Stimulated activated memory B cell treated with anti-CD40 and anti-IgM and Interleukin-4, amounts not matched to agents 10 μg/mL and 1 μg/mL and 100 μg/mL, for 72 hours (primary cell): Measurements from ENCODE around the gene KCNK10.

ENCODE experiments used
- ATAC-seq: fragments of 150-1000 bp; cut with Tn5 transposase; 2 replicates; pipeline ENCODE4 v1.10.0; 2021
- H3K27ac Mint-ChIP-seq: one replicate; pipeline ENCODE4 v1.8.0; 2022; ENCODE audit warnings: mild to moderate bottlenecking, mixed read lengths
- H3K27me3 Mint-ChIP-seq: one replicate; pipeline ENCODE4 v1.8.0; 2022; ENCODE audit warnings: mixed read lengths
- H3K36me3 Mint-ChIP-seq: one replicate; pipeline ENCODE4 v1.8.0; 2022; ENCODE audit warnings: mixed read lengths
- H3K4me1 Mint-ChIP-seq: one replicate; pipeline ENCODE4 v1.8.0; 2022; ENCODE audit warnings: mixed read lengths
- H3K4me3 Mint-ChIP-seq: one replicate; pipeline ENCODE4 v1.8.0; 2022; ENCODE audit warnings: mild to moderate bottlenecking, moderate library complexity, mixed read lengths
- H3K9me3 Mint-ChIP-seq: one replicate; pipeline ENCODE4 v1.8.0; 2022; ENCODE audit warnings: mixed read lengths

Gene KCNK10

GRCh38 chr14:88168025-88168424 lies 155.0 kb downstream of the KCNK10 start:
- no peak for ATAC-seq
- Mint-ChIP-seq H3K4me1 (peaks cover 10% of the 10 kb centered on the region), H3K27ac (no peak overlapping the region)

GRCh38 chr14:88166616-88167015 lies 156.5 kb downstream of the KCNK10 start:
- Mint-ChIP-seq H3K27ac (no peak overlapping the region), H3K9me3 (no peaks in the 10 kb centered on the region), H3K36me3 (no peaks in the 10 kb centered on the region), H3K4me1 (peaks cover 10% of the 10 kb centered on the region), H3K27me3 (peaks cover 45% of the 10 kb centered on the region), H3K4me3 (no peak overlapping the region)
- no peak for ATAC-seq

More at GRCh38 chr14:88168025-88168424, 155.0 kb downstream of the KCNK10 start:
- Mint-ChIP-seq H3K36me3 (no peaks in the 10 kb centered on the region), H3K27me3 (peaks cover 52% of the 10 kb centered on the region), H3K9me3 (no peaks in the 10 kb centered on the region), H3K4me3 (no peak overlapping the region)

DNA sequence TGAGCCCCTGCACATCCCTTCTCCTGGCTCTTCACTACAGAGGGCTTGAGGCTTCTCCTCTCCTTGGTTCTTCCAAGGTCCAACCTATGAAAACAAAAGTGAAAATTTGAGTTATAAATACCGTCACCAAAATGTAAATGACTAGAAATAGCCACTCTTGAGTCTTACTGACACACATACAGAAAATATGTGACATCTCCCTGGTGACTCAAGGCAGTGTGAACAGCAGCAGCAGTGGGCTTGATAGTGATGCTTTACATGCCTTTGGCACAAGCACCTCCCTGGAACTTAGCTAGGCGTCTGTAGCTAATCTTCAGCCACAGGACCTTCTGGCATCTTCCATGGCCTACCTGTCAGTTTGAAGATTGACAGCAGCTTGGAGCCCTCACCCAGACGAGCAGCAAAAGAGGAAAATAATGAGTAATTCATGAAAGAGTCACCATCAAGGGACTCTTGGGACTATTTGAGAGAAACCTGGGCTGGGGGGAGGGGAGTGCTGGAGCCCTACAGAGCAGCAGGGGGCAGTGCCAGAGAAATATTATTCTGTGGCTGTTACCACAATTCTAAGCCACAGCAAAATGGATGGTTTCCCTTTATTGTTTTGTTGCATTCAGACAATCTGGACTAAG lies 158.0 kb downstream of the KCNK10 start:
- Mint-ChIP-seq H3K4me1 (peaks cover 10% of the 10 kb centered on the region), H3K36me3 (no peaks in the 10 kb centered on the region), H3K4me3 (no peak overlapping the region), H3K27ac (no peak overlapping the region), H3K9me3 (no peaks in the 10 kb centered on the region), H3K27me3 (peaks cover 40% of the 10 kb centered on the region)
- no peak for ATAC-seq

- Mint-ChIP-seq H3K36me3 (no peaks in the 10 kb centered on the region), H3K9me3 (no peaks in the 10 kb centered on the region), H3K27me3 (peaks cover 44% of the 10 kb centered on the region), H3K27ac (no peak overlapping the region), H3K4me1 (peaks cover 10% of the 10 kb centered on the region), H3K4me3 (no peak overlapping the region)
- ATAC-seq, result peak; percentile 5
Observed at GRCh38 chr14:88163731-88164255, 159.3 kb downstream of the KCNK10 start.

- H3K27ac Mint-ChIP-seq, result no peak overlapping the region
- H3K36me3 Mint-ChIP-seq, result no peaks in the 10 kb centered on the region
- no peaks in the 10 kb centered on the region for H3K4me1 Mint-ChIP-seq
- ATAC-seq, result no peak
- H3K27me3 Mint-ChIP-seq, result peaks cover 29% of the 10 kb centered on the region
- no peaks in the 10 kb centered on the region for H3K9me3 Mint-ChIP-seq
- no peak overlapping the region for H3K4me3 Mint-ChIP-seq
Observed at GRCh38 chr14:88156127-88156526, 166.9 kb downstream of the KCNK10 start.

DNA sequence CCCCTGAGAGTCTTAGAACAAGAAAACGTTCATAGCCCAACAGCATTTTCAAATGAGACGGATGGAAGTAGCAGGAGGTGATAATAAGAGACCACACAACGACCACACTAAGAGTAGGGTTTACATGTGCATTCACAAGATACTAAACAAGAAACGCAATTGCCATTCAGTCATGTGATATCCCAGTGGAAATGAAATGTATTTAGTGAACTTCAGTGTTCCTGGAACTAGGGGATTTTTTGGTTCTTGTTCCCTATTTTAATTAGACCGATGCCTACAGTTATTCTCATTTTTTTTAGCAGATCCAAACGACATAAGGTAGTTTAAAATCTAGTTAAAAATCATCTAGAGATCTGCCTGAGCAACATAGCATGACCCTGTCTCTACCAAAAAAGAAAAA lies 168.1 kb downstream of the KCNK10 start:
- H3K4me3 Mint-ChIP-seq, result no peak overlapping the region
- H3K36me3 Mint-ChIP-seq, result no peaks in the 10 kb centered on the region
- ATAC-seq, result no peak
- no peak overlapping the region for H3K27ac Mint-ChIP-seq
- peaks cover 18% of the 10 kb centered on the region for H3K27me3 Mint-ChIP-seq
- no peaks in the 10 kb centered on the region for H3K9me3 Mint-ChIP-seq
- no peaks in the 10 kb centered on the region for H3K4me1 Mint-ChIP-seq

- peaks cover 11% of the 10 kb centered on the region for H3K27me3 Mint-ChIP-seq
- H3K4me3 Mint-ChIP-seq, result no peak overlapping the region
- ATAC-seq, result no peak
- no peak overlapping the region for H3K27ac Mint-ChIP-seq
- no peaks in the 10 kb centered on the region for H3K9me3 Mint-ChIP-seq
- H3K4me1 Mint-ChIP-seq, result no peaks in the 10 kb centered on the region
- H3K36me3 Mint-ChIP-seq, result no peaks in the 10 kb centered on the region
Observed at GRCh38 chr14:88154321-88154720, 168.7 kb downstream of the KCNK10 start.

- no peak overlapping the region for H3K27ac Mint-ChIP-seq
- no peaks in the 10 kb centered on the region for H3K4me1 Mint-ChIP-seq
- H3K9me3 Mint-ChIP-seq, result no peaks in the 10 kb centered on the region
- no peaks in the 10 kb centered on the region for H3K36me3 Mint-ChIP-seq
- peaks cover 10% of the 10 kb centered on the region for H3K27me3 Mint-ChIP-seq
- ATAC-seq, result no peak
- no peak overlapping the region for H3K4me3 Mint-ChIP-seq
Observed at GRCh38 chr14:88146881-88147649, 176.0 kb downstream of the KCNK10 start.

DNA sequence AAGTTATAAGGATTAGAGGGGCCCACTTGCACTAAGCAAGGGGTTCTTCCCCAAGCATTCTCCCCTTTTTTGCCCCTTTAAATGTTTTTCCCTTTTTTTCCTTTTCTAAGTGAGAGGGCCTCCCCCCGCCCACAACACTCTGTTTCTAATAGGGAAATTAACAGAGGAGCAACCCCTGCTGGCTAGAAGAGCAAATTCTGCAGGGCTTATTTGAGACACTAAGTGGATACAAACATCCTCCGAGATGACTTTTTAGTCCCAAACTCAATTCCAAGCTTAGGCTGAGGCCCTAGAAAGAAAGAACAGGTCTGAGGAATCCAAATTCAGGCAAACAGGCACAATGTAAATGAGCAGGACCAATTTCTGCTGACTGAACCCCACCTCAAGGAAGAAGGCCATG lies 179.3 kb downstream of the KCNK10 start:
- no peaks in the 10 kb centered on the region for H3K36me3 Mint-ChIP-seq
- no peak overlapping the region for H3K4me3 Mint-ChIP-seq
- H3K4me1 Mint-ChIP-seq, result no peaks in the 10 kb centered on the region
- no peak for ATAC-seq
- no peak overlapping the region for H3K27ac Mint-ChIP-seq
- peaks cover 20% of the 10 kb centered on the region for H3K27me3 Mint-ChIP-seq
- H3K9me3 Mint-ChIP-seq, result no peaks in the 10 kb centered on the region

DNA sequence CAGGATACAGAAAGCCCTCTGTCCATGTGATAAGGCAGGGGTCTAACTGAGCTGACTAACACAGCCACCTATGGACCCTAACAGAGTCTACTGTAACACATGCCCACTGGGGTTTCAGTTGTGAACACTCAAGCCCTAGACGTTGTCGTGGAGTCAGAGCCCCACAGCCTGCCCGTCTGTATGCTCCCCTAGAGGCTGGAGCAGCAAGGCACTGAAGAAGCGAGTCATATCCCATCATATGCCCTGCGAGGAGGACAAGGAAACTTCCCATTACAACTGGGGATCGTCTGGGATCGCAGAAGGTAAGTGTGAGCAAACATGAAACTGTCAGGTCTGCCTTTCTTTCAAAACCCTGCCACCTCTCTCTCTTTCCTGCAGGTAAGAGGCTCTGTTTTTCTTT lies 180.1 kb downstream of the KCNK10 start:
- Mint-ChIP-seq H3K27me3 (peaks cover 20% of the 10 kb centered on the region), H3K27ac (no peak overlapping the region), H3K4me3 (no peak overlapping the region), H3K4me1 (no peaks in the 10 kb centered on the region), H3K36me3 (no peaks in the 10 kb centered on the region), H3K9me3 (no peaks in the 10 kb centered on the region)
- ATAC-seq, result no peak

GRCh38 chr14:88140874-88141273 lies 182.2 kb downstream of the KCNK10 start:
- ATAC-seq, result no peak
- H3K36me3 Mint-ChIP-seq, result no peaks in the 10 kb centered on the region
- no peaks in the 10 kb centered on the region for H3K4me1 Mint-ChIP-seq
- no peak overlapping the region for H3K27ac Mint-ChIP-seq
- H3K4me3 Mint-ChIP-seq, result no peak overlapping the region
- H3K27me3 Mint-ChIP-seq, result peaks cover 18% of the 10 kb centered on the region
- H3K9me3 Mint-ChIP-seq, result no peaks in the 10 kb centered on the region

GRCh38 chr14:88137327-88137726 lies 185.7 kb downstream of the KCNK10 start:
- Mint-ChIP-seq H3K4me3 (no peak overlapping the region), H3K27ac (no peak overlapping the region), H3K27me3 (peaks cover 30% of the 10 kb centered on the region), H3K9me3 (peaks cover 4% of the 10 kb centered on the region), H3K36me3 (no peaks in the 10 kb centered on the region), H3K4me1 (no peaks in the 10 kb centered on the region)
- no peak for ATAC-seq
